Body of pancreas (tissue), 4 donors: ENCODE results near the gene OR1I1.

Experiments
- POLR2A ChIP-seq, 3 donors: fragments of 450-650 bp; IDR thresholded peaks; one replicate each; pipeline ENCODE4 v1.6.1; 2016; ENCODE audit warnings: antibody characterized with exemption in 3 of 3, mild to moderate bottlenecking in 2 of 3
- TF ChIP-seq, protein P1 (sequence below), 7 experiments: fragments of 450-650 bp in 4 of 7; fragments of 200-600 bp in 3 of 7; sonication (generic) in 3 of 7; IDR thresholded peaks; one replicate each; pipeline ENCODE4 v1.5.1; 2016 to 2019; ENCODE audit warnings: antibody characterized with exemption in 7 of 7

DNA sequence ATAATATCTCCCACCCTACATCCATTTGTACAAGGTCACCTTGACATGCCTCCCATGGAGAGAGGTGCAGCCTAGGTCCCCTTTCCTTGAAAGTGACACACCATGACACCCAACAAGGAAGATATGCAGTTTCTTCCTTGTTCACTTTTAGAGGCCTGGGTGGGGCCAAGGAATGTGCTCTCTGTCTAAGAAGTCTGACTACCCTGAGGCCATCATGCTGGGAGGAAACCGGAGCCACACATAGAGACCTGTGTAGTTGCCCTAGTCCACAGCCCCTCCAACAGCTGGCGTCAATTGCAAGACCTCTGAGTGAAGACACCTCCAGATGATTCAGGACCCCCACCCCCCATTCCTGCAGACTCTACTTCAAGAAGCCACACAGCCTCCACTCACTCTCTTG lies 36.2 kb downstream of the OR1I1 start:
- TF ChIP-seq, protein P1, sequence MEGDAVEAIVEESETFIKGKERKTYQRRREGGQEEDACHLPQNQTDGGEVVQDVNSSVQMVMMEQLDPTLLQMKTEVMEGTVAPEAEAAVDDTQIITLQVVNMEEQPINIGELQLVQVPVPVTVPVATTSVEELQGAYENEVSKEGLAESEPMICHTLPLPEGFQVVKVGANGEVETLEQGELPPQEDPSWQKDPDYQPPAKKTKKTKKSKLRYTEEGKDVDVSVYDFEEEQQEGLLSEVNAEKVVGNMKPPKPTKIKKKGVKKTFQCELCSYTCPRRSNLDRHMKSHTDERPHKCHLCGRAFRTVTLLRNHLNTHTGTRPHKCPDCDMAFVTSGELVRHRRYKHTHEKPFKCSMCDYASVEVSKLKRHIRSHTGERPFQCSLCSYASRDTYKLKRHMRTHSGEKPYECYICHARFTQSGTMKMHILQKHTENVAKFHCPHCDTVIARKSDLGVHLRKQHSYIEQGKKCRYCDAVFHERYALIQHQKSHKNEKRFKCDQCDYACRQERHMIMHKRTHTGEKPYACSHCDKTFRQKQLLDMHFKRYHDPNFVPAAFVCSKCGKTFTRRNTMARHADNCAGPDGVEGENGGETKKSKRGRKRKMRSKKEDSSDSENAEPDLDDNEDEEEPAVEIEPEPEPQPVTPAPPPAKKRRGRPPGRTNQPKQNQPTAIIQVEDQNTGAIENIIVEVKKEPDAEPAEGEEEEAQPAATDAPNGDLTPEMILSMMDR (IDR thresholded peaks at IDR 0.05) = no peak
- TF ChIP-seq POLR2A (IDR thresholded peaks at IDR 0.05) = no peak
